Measurements from ENCODE around the gene TMEM259. TPM values are rescaled to one million over a fixed set of nuclear protein-coding genes. Genes with fewer than 3 reads are reported as not detected.

TMEM259 gene
- total RNA-seq = 149 and 157 TPM in 2 replicates
- long read RNA-seq, partial matches to known transcripts = 0 of 1 reads
- long read RNA-seq, other reads (novel, unspliced or antisense) = 0 of 1 reads

DNA sequence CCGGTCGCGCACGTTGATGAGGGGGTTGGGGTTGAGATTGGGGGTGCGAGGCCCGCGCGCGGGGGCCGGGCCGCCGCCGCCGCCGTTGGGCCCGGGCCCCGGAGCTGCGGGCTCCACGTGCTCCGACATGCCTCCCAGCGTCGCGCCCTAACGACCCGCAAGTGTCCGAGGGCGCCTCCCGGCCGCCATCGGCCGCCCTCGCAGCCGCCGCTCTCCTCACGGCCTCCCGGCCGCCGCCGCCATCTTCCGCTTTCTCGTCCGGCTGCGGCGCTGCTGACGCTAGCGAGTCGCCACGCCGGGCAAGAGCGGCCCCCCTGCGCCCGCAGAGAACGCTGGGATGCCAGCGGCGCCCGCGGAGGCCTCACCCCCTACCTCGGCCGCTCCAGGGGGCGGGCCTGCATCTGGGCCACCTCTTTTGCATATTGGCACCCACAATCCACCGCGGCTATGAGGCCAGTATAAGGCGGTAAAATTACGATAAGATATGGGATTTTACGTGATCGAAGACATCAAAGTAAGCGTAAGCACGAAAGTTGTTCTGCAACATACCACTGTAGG lies at the start of gene TMEM259:
TMEM259 (minus strand) TSS at position 256 of the 558 bp plus-strand sequence; CDS start at position 129, 127 bp downstream.
- peak within 1 kb of the TSS; percentile 84 for H3K4me3 Mint-ChIP-seq (ENCODE audit: unreplicated experiment)
- H3K27ac Mint-ChIP-seq (ENCODE audit: unreplicated experiment) = peak within 1 kb of the TSS; percentile 97
- H3K9me3 Mint-ChIP-seq (ENCODE audit: unreplicated experiment) = no peaks in the 10 kb centered on the region
- H3K4me1 Mint-ChIP-seq (ENCODE audit: unreplicated experiment) = peaks cover 41% of the 10 kb centered on the region
- H3K27me3 Mint-ChIP-seq (ENCODE audit: unreplicated experiment) = no peaks in the 10 kb centered on the region
- DNase-seq (ENCODE audit: extremely low spot score, unreplicated experiment) = peak; percentile 99
- TF ChIP-seq, protein P1, sequence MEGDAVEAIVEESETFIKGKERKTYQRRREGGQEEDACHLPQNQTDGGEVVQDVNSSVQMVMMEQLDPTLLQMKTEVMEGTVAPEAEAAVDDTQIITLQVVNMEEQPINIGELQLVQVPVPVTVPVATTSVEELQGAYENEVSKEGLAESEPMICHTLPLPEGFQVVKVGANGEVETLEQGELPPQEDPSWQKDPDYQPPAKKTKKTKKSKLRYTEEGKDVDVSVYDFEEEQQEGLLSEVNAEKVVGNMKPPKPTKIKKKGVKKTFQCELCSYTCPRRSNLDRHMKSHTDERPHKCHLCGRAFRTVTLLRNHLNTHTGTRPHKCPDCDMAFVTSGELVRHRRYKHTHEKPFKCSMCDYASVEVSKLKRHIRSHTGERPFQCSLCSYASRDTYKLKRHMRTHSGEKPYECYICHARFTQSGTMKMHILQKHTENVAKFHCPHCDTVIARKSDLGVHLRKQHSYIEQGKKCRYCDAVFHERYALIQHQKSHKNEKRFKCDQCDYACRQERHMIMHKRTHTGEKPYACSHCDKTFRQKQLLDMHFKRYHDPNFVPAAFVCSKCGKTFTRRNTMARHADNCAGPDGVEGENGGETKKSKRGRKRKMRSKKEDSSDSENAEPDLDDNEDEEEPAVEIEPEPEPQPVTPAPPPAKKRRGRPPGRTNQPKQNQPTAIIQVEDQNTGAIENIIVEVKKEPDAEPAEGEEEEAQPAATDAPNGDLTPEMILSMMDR (IDR thresholded peaks at IDR 0.05) = no peak
- no peaks in the 10 kb centered on the region for H3K36me3 Mint-ChIP-seq (ENCODE audit: unreplicated experiment)

DNA sequence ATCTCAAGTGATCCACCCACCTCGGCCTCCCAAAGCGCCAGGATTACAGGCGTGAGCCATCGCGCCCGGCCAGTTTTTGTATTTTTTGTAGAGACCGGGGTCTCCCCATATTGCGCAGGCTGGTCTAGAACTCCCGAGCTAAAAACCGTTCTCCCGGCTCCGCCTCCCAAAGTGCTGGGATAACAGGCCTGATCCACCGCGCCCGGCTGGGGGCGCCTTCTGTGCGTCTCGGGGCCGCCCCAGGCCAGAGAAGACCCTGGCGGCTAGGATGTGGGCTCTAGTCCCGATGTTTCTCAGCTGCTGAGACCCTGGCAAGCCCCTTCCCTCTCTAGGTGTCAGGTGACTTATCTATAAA lies 49.6 kb upstream of the TMEM259 start:
- H3K4me1 Mint-ChIP-seq (ENCODE audit: unreplicated experiment) = peaks cover 17% of the 10 kb centered on the region
- no peak for DNase-seq (ENCODE audit: extremely low spot score, unreplicated experiment)
- no peak overlapping the region for H3K27ac Mint-ChIP-seq (ENCODE audit: unreplicated experiment)
- no peak overlapping the region for H3K4me3 Mint-ChIP-seq (ENCODE audit: unreplicated experiment)
- TF ChIP-seq, protein P1 (IDR thresholded peaks at IDR 0.05) = peak; percentile 27
- H3K9me3 Mint-ChIP-seq (ENCODE audit: unreplicated experiment) = no peaks in the 10 kb centered on the region
- H3K27me3 Mint-ChIP-seq (ENCODE audit: unreplicated experiment) = peaks cover 11% of the 10 kb centered on the region
- H3K36me3 Mint-ChIP-seq (ENCODE audit: unreplicated experiment) = no peaks in the 10 kb centered on the region

DNA sequence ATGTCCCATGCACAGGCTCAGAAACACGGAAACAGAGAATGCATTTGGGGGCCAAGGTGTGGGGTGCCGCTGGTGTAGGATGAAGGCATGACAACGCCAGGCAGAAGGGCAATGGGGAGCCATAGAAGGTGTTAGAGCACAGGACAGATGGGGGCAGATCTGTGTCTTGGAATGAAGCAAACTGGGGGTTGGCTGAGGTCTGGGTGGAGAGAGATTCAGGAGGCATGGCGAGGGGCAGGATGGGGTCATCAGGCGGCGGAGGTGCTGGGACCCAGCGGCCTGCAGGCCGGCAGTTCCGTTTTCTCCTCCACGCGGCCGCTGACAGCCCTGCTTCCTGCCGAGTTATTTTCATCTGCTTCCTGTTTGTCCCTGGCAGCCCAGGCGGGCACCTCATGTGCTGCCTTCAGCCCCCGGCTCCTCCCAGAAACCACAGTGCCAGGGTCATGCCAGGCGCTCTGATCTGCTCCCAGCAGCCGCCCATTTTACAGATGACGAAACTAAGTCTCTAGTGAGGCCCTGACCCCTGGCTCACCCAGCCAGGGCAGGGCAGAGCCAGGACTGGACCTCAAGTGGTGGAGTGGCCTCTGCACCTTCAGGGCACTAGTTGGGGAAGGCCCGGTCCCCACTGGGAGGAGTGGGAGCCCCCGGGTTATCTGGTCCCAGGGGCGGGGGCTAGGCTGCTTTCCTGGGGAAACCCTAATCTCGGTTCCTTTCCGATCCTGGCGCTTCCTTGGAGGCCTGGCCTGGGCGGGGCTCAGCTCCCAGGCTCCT lies 48.3 kb upstream of the TMEM259 start:
- Mint-ChIP-seq H3K4me1 (ENCODE audit: unreplicated experiment) (peaks cover 23% of the 10 kb centered on the region), H3K27me3 (ENCODE audit: unreplicated experiment) (peaks cover 11% of the 10 kb centered on the region), H3K9me3 (ENCODE audit: unreplicated experiment) (no peaks in the 10 kb centered on the region), H3K36me3 (ENCODE audit: unreplicated experiment) (no peaks in the 10 kb centered on the region), H3K4me3 (ENCODE audit: unreplicated experiment) (no peak overlapping the region), H3K27ac (ENCODE audit: unreplicated experiment) (no peak overlapping the region)
- TF ChIP-seq, protein P1 (IDR thresholded peaks at IDR 0.05) = no peak
- DNase-seq (ENCODE audit: extremely low spot score, unreplicated experiment) = no peak

DNA sequence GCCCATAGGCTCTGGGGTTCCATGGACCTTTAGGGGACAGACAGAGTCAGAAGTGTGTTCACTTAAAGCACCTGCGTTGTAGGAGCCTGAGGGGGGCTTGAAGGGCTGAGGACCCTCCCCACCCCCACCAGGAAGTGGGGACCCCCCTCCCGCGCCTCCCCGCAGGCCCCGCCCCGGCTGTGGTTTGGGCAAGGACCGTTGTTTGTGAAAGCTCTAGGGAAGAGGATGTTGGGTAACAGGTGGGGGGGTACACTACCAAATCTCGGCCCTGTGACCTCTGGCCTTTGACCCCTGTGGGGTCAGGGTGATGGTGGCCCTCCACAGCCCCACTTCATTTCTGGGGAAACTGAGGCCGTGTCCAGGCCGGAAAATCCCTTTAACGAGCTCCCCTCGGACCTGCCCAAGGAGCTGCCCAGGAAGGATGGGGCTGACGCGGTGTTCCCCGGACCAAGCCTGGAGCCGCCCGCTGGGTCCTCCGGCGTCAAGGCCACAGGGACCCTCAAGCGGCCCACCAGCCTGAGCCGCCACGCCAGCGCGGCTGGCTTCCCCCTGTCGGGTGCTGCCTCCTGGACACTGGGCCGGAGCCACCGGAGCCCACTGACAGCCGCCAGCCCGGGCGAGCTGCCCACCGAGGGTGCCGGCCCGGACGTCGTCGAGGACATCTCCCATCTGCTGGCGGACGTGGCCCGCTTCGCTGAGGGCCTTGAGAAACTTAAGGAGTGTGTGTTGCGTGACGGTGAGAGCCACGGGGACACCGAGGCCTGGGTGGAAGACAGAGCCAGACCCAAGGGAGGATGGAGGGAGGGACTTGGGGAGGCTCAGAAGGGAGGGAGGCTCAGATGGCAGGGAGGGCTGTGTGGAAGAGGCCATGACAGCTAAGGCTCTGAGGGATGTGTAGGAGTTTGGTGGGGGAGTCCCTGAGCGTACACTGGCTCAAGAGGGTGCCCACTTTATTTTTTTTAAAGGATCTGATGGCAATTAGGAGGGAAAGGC lies 47.4 kb upstream of the TMEM259 start:
- Mint-ChIP-seq H3K36me3 (ENCODE audit: unreplicated experiment) (no peaks in the 10 kb centered on the region), H3K4me1 (ENCODE audit: unreplicated experiment) (peaks cover 23% of the 10 kb centered on the region), H3K4me3 (ENCODE audit: unreplicated experiment) (no peak overlapping the region), H3K9me3 (ENCODE audit: unreplicated experiment) (no peaks in the 10 kb centered on the region), H3K27ac (ENCODE audit: unreplicated experiment) (no peak overlapping the region), H3K27me3 (ENCODE audit: unreplicated experiment) (peaks cover 11% of the 10 kb centered on the region)
- no peak for DNase-seq (ENCODE audit: extremely low spot score, unreplicated experiment)
- TF ChIP-seq, protein P1 (IDR thresholded peaks at IDR 0.05) = no peak
